Measurements from ENCODE around the gene DCHS1.

DCHS1 gene

GRCh38 chr11:6627762-6628241, 27.8 kb downstream of the DCHS1 start:
- H3K4me3 ChIP-seq (ENCODE audit: low read length), result no peak overlapping the region
- no peaks in the 10 kb centered on the region for H3K4me1 ChIP-seq (ENCODE audit: control insufficient read depth, insufficient read depth, low read length)
- peaks cover 34% of the 10 kb centered on the region for H3K36me3 ChIP-seq (ENCODE audit: control insufficient read depth, insufficient read depth, low read length)
- H3K9ac ChIP-seq (ENCODE audit: low read length), result no peak overlapping the region
- no peak overlapping the region for H3K27ac ChIP-seq (ENCODE audit: low read depth, low read length)
- no peaks in the 10 kb centered on the region for H3K27me3 ChIP-seq (ENCODE audit: control insufficient read depth, insufficient read depth, low read length)

- H3K4me3 ChIP-seq (ENCODE audit: low read length), result no peak overlapping the region
- peaks cover 34% of the 10 kb centered on the region for H3K36me3 ChIP-seq (ENCODE audit: control insufficient read depth, insufficient read depth, low read length)
- no peaks in the 10 kb centered on the region for H3K27me3 ChIP-seq (ENCODE audit: control insufficient read depth, insufficient read depth, low read length)
- H3K27ac ChIP-seq (ENCODE audit: low read depth, low read length), result no peak overlapping the region
- no peaks in the 10 kb centered on the region for H3K4me1 ChIP-seq (ENCODE audit: control insufficient read depth, insufficient read depth, low read length)
- no peak overlapping the region for H3K9ac ChIP-seq (ENCODE audit: low read length)
These were observed 28.4 kb downstream of the DCHS1 start for GRCh38 chr11:6626971-6627761.

GRCh38 chr11:6625832-6626420, 29.7 kb downstream of the DCHS1 start:
- Histone ChIP-seq H3K27ac (ENCODE audit: low read depth, low read length) (no peak overlapping the region), H3K36me3 (ENCODE audit: control insufficient read depth, insufficient read depth, low read length) (peaks cover 25% of the 10 kb centered on the region), H3K27me3 (ENCODE audit: control insufficient read depth, insufficient read depth, low read length) (no peaks in the 10 kb centered on the region), H3K4me1 (ENCODE audit: control insufficient read depth, insufficient read depth, low read length) (no peaks in the 10 kb centered on the region), H3K4me3 (ENCODE audit: low read length) (no peak overlapping the region), H3K9ac (ENCODE audit: low read length) (no peak overlapping the region)

GRCh38 chr11:6625156-6625831, 30.3 kb downstream of the DCHS1 start:
- H3K36me3 ChIP-seq (ENCODE audit: control insufficient read depth, insufficient read depth, low read length), result peaks cover 25% of the 10 kb centered on the region
- H3K27me3 ChIP-seq (ENCODE audit: control insufficient read depth, insufficient read depth, low read length), result no peaks in the 10 kb centered on the region
- H3K9ac ChIP-seq (ENCODE audit: low read length), result no peak overlapping the region
- H3K27ac ChIP-seq (ENCODE audit: low read depth, low read length), result no peak overlapping the region
- H3K4me3 ChIP-seq (ENCODE audit: low read length), result no peak overlapping the region
- H3K4me1 ChIP-seq (ENCODE audit: control insufficient read depth, insufficient read depth, low read length), result no peaks in the 10 kb centered on the region

- Histone ChIP-seq H3K27me3 (ENCODE audit: control insufficient read depth, insufficient read depth, low read length) (no peaks in the 10 kb centered on the region), H3K4me1 (ENCODE audit: control insufficient read depth, insufficient read depth, low read length) (peaks cover 3% of the 10 kb centered on the region), H3K36me3 (ENCODE audit: control insufficient read depth, insufficient read depth, low read length) (peaks cover 20% of the 10 kb centered on the region), H3K4me3 (ENCODE audit: low read length) (no peak overlapping the region), H3K27ac (ENCODE audit: low read depth, low read length) (no peak overlapping the region), H3K9ac (ENCODE audit: low read length) (no peak overlapping the region)
These were observed 31.9 kb downstream of the DCHS1 start for GRCh38 chr11:6623391-6624363.

GRCh38 chr11:6622261-6623171, 33.1 kb downstream of the DCHS1 start:
- no peak overlapping the region for H3K4me3 ChIP-seq (ENCODE audit: low read length)
- peaks cover 19% of the 10 kb centered on the region for H3K36me3 ChIP-seq (ENCODE audit: control insufficient read depth, insufficient read depth, low read length)
- no peak overlapping the region for H3K27ac ChIP-seq (ENCODE audit: low read depth, low read length)
- peaks cover 6% of the 10 kb centered on the region for H3K4me1 ChIP-seq (ENCODE audit: control insufficient read depth, insufficient read depth, low read length)
- H3K27me3 ChIP-seq (ENCODE audit: control insufficient read depth, insufficient read depth, low read length), result no peaks in the 10 kb centered on the region
- no peak overlapping the region for H3K9ac ChIP-seq (ENCODE audit: low read length)

GRCh38 chr11:6621711-6622211, 33.8 kb downstream of the DCHS1 start:
- H3K4me1 ChIP-seq (ENCODE audit: control insufficient read depth, insufficient read depth, low read length), result peaks cover 10% of the 10 kb centered on the region
- H3K27ac ChIP-seq (ENCODE audit: low read depth, low read length), result no peak overlapping the region
- H3K36me3 ChIP-seq (ENCODE audit: control insufficient read depth, insufficient read depth, low read length), result peaks cover 14% of the 10 kb centered on the region
- no peaks in the 10 kb centered on the region for H3K27me3 ChIP-seq (ENCODE audit: control insufficient read depth, insufficient read depth, low read length)
- H3K4me3 ChIP-seq (ENCODE audit: low read length), result no peak overlapping the region
- H3K9ac ChIP-seq (ENCODE audit: low read length), result no peak overlapping the region

GRCh38 chr11:6620636-6621035, 35.0 kb downstream of the DCHS1 start:
- Histone ChIP-seq H3K4me1 (ENCODE audit: control insufficient read depth, insufficient read depth, low read length) (peaks cover 10% of the 10 kb centered on the region), H3K4me3 (ENCODE audit: low read length) (no peak overlapping the region), H3K27me3 (ENCODE audit: control insufficient read depth, insufficient read depth, low read length) (no peaks in the 10 kb centered on the region), H3K9ac (ENCODE audit: low read length) (no peak overlapping the region), H3K27ac (ENCODE audit: low read depth, low read length) (no peak overlapping the region), H3K36me3 (ENCODE audit: control insufficient read depth, insufficient read depth, low read length) (peaks cover 9% of the 10 kb centered on the region)

GRCh38 chr11:6619004-6619745, 36.4 kb downstream of the DCHS1 start, which contains the start of gene TPP1:
TPP1 (minus strand) TSS chr11:6619422; CDS start chr11:6619400, 22 bp downstream.
- peak within 1 kb of the TSS; percentile 93 for H3K27ac ChIP-seq (ENCODE audit: low read depth, low read length)
- peak within 1 kb of the TSS; percentile 63 for H3K9ac ChIP-seq (ENCODE audit: low read length)
- H3K4me3 ChIP-seq (ENCODE audit: low read length), result peak within 1 kb of the TSS; percentile 85
- peaks cover 10% of the 10 kb centered on the region for H3K4me1 ChIP-seq (ENCODE audit: control insufficient read depth, insufficient read depth, low read length)
- H3K27me3 ChIP-seq (ENCODE audit: control insufficient read depth, insufficient read depth, low read length), result no peaks in the 10 kb centered on the region
- H3K36me3 ChIP-seq (ENCODE audit: control insufficient read depth, insufficient read depth, low read length), result peaks cover 13% of the 10 kb centered on the region

GRCh38 chr11:6618117-6619003, 37.2 kb downstream of the DCHS1 start:
- Histone ChIP-seq H3K4me3 (ENCODE audit: low read length) (peak overlapping the region; percentile 85), H3K4me1 (ENCODE audit: control insufficient read depth, insufficient read depth, low read length) (peaks cover 10% of the 10 kb centered on the region), H3K9ac (ENCODE audit: low read length) (peak overlapping the region; percentile 63), H3K36me3 (ENCODE audit: control insufficient read depth, insufficient read depth, low read length) (peaks cover 13% of the 10 kb centered on the region), H3K27ac (ENCODE audit: low read depth, low read length) (peak overlapping the region; percentile 93), H3K27me3 (ENCODE audit: control insufficient read depth, insufficient read depth, low read length) (no peaks in the 10 kb centered on the region)
